ENCODE measurements around the gene GNG12.

- TF ChIP-seq, protein P1, sequence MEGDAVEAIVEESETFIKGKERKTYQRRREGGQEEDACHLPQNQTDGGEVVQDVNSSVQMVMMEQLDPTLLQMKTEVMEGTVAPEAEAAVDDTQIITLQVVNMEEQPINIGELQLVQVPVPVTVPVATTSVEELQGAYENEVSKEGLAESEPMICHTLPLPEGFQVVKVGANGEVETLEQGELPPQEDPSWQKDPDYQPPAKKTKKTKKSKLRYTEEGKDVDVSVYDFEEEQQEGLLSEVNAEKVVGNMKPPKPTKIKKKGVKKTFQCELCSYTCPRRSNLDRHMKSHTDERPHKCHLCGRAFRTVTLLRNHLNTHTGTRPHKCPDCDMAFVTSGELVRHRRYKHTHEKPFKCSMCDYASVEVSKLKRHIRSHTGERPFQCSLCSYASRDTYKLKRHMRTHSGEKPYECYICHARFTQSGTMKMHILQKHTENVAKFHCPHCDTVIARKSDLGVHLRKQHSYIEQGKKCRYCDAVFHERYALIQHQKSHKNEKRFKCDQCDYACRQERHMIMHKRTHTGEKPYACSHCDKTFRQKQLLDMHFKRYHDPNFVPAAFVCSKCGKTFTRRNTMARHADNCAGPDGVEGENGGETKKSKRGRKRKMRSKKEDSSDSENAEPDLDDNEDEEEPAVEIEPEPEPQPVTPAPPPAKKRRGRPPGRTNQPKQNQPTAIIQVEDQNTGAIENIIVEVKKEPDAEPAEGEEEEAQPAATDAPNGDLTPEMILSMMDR (IDR thresholded peaks at IDR 0.05): no peak
- no peak for TF ChIP-seq EP300 (IDR thresholded peaks at IDR 0.05)
- TF ChIP-seq POLR2A (IDR thresholded peaks at IDR 0.05): no peak
- TF ChIP-seq POLR2AphosphoS5 (IDR thresholded peaks at IDR 0.05): no peak
Measured at GRCh38 chr1:67851800-67852199, 18.5 kb upstream of the GNG12 start.

Measured in stomach (tissue), 4 donors.